IMR-90 (cell line): ENCODE data around the gene PDCD11. TPM values are rescaled to one million over a fixed set of nuclear protein-coding genes. Genes with fewer than 3 reads are reported as not detected.
A peak's percentile ranks its signal among the peaks of the same experiment; 100 is the strongest.

ENCODE experiments used
- microRNA-seq, 2 experiments: library from miRNA; stranded (forward) in 1 of 2; unstranded in 1 of 2; fragments of 10-50 nt in 1 of 2; fragments of <30 nt in 1 of 2; gene quantifications in 1 of 2; microRNA quantifications in 1 of 2; one replicate each; pipeline versions ENCODE3 to v1.1.0; 2013 to 2020; ENCODE audit not compliant: insufficient read depth in 1 of 2, insufficient read length in 1 of 2, unreplicated experiment in 1 of 2
- polyA plus RNA-seq, 3 experiments: library from polyadenylated mRNA; depleted of rRNA; stranded (reverse); fragments of >200 nt; gene quantifications; 2 replicates each; pipeline ENCODE4 v1.2.3, GENCODE V29; 2012; ENCODE audit warnings: low replicate concordance in 1 of 3
- total RNA-seq: library from RNA; depleted of rRNA; stranded (reverse); fragments of >200 nt; gene quantifications from 2 replicates; pipeline ENCODE4 v1.2.3, GENCODE V29; 2012; rRNA removed

Gene PDCD11
- total and polyA plus RNA-seq, 2 of the 4 experiments (the other 2 are of a cell fraction), result 20.4 to 56.8 TPM

Small RNA genes lying within 50 kb of the gene (microRNA-seq; reads per million reads assigned to microRNA genes)
- 2,071 reads per million, percentile 85 among the genes with 10 or more reads in this experiment for gene MIR1307 (ENCODE audit: unreplicated experiment)

Other genes starting within 250 kb of the PDCD11 start
- 60.0 and 83.3 TPM in 2 replicates for gene NT5C2, start 203.4 kb upstream of the PDCD11 start, total RNA-seq
- gene NT5C2, start 203.4 kb upstream of the PDCD11 start, polyA plus RNA-seq (2012; rRNA removed), result 48.4 and 65.1 TPM in 2 replicates
- under 0.01 and 0.28 TPM in 2 replicates for gene RPEL1, start 150.7 kb upstream of the PDCD11 start, total RNA-seq
- 0.07 and 0.26 TPM in 2 replicates for gene RPEL1, start 150.7 kb upstream of the PDCD11 start, polyA plus RNA-seq (2012; rRNA removed)
- gene INA, start 119.5 kb upstream of the PDCD11 start, total RNA-seq, result 4.5 and 6.4 TPM in 2 replicates
- 7.5 and 8.8 TPM in 2 replicates for gene INA, start 119.5 kb upstream of the PDCD11 start, polyA plus RNA-seq (2012; rRNA removed)
- gene PCGF6, start 45.5 kb upstream of the PDCD11 start, total RNA-seq, result 6.5 and 10.0 TPM in 2 replicates
- 4.0 and 4.9 TPM in 2 replicates for gene PCGF6, start 45.5 kb upstream of the PDCD11 start, polyA plus RNA-seq (2012; rRNA removed)
- 3.6 and 5.0 TPM in 2 replicates for gene TAF5, start 28.6 kb upstream of the PDCD11 start, total RNA-seq
- 1.7 and 1.9 TPM in 2 replicates for gene TAF5, start 28.6 kb upstream of the PDCD11 start, polyA plus RNA-seq (2012; rRNA removed)
- 101 and 128 TPM in 2 replicates for gene ATP5MK, start 151 bp upstream of the PDCD11 start, total RNA-seq
- 73.4 and 89.8 TPM in 2 replicates for gene ATP5MK, start 151 bp upstream of the PDCD11 start, polyA plus RNA-seq (2012; rRNA removed)
- 2.2 and 2.5 TPM in 2 replicates for gene CALHM2, start 55.7 kb downstream of the PDCD11 start, total RNA-seq
- 7.9 and 9.0 TPM in 2 replicates for gene CALHM2, start 55.7 kb downstream of the PDCD11 start, polyA plus RNA-seq (2012; rRNA removed)
- not detected in 2 replicates for gene CALHM1, start 62.3 kb downstream of the PDCD11 start, total RNA-seq
- not detected in 2 replicates for gene CALHM1, start 62.3 kb downstream of the PDCD11 start, polyA plus RNA-seq (2012; rRNA removed)
- gene CALHM3, start 82.6 kb downstream of the PDCD11 start, total RNA-seq, result not detected in 2 replicates
- not detected in 2 replicates for gene CALHM3, start 82.6 kb downstream of the PDCD11 start, polyA plus RNA-seq (2012; rRNA removed)
- 0.28 and 0.36 TPM in 2 replicates for gene NEURL1, start 97.1 kb downstream of the PDCD11 start, total RNA-seq
- gene NEURL1, start 97.1 kb downstream of the PDCD11 start, polyA plus RNA-seq (2012; rRNA removed), result 0.82 and 1.5 TPM in 2 replicates